Heart right ventricle (tissue), 16 donors: ENCODE measurements around the gene ROBO3. TPM values are rescaled to one million over a fixed set of nuclear protein-coding genes. Genes with fewer than 3 reads are reported as not detected.

Source experiments
- ATAC-seq, 8 donors: fragments of 200-7000 bp; cut with Tn5 transposase; one replicate each; pipeline ENCODE4 v1.9.1; 2020; ENCODE audit warnings: mild to moderate bottlenecking in 8 of 8, moderate library complexity in 8 of 8, moderate number of reproducible peaks in 1 of 8
- DNase-seq, 2 donors: peaks; one replicate each; pipeline ENCODE4 v3.0.0-alpha.2; 2020
- H3K27ac ChIP-seq, 10 donors: fragments of 200-600 bp; sonication (generic) in 2 of 10; one replicate each; pipeline versions ENCODE4 v1.5.0 to v1.8.0; 2020 to 2022; ENCODE audit warnings: mild to moderate bottlenecking in 3 of 10
- H3K27me3 ChIP-seq, 7 donors: fragments of 200-600 bp; one replicate each; pipeline ENCODE4 v1.8.0; 2021 to 2022; ENCODE audit warnings: mild to moderate bottlenecking in 2 of 7
- H3K36me3 ChIP-seq, 9 donors: fragments of 200-600 bp; sonication (generic) in 1 of 9; one replicate each; pipeline versions ENCODE4 v1.5.0 to v1.8.0; 2020 to 2022; ENCODE audit warnings: mild to moderate bottlenecking in 2 of 9
- H3K4me1 ChIP-seq, 9 donors: fragments of 200-600 bp; sonication (generic) in 1 of 9; one replicate each; pipeline versions ENCODE4 v1.5.0 to v1.8.0; 2020 to 2022; ENCODE audit warnings: mild to moderate bottlenecking in 4 of 9
- H3K4me3 ChIP-seq, 10 donors: fragments of 200-600 bp; sonication (generic) in 2 of 10; one replicate each; pipeline versions ENCODE4 v1.5.0 to v1.8.0; 2020 to 2022; ENCODE audit warnings: mild to moderate bottlenecking in 7 of 10, moderate library complexity in 2 of 10
- H3K9me3 ChIP-seq, 11 donors: fragments of 200-600 bp in 10 of 11; sonication (generic) in 2 of 11; one replicate each; pipeline versions ENCODE4 v1.5.0 to v1.8.0; 2013 to 2022; ENCODE audit warnings: mild to moderate bottlenecking in 2 of 11, control low read depth in 1 of 11, moderate library complexity in 1 of 11
- CTCF ChIP-seq, 9 donors: fragments of 200-600 bp; sonication (generic) in 2 of 9; IDR thresholded peaks; one replicate each; pipeline versions ENCODE4 v1.5.0 to v1.8.0; 2021 to 2022; ENCODE audit warnings: antibody characterized with exemption in 9 of 9, mild to moderate bottlenecking in 5 of 9, moderate library complexity in 1 of 9
- WGBS, 2 donors: extraction: QIAGEN DNeasy Blood & Tissue Kit; methylation state at CpG; one replicate each; pipeline ENCODE4 v1.1.7; 2013; ENCODE audit warnings: inconsistent platforms in 1 of 2; 5-methylcytosine and 5-hydroxymethylcytosine counted together
- intact Hi-C, 10 donors: fragments of 100-400 bp; cut with DNase I; formaldehyde crosslinking; loops; one replicate each; pipeline versions ENCODE4 v1.11.1 to v1.14.2; 2022
- polyA plus RNA-seq, 2 donors: library from polyadenylated mRNA; stranded (reverse); fragments of 200-250 nt; gene quantifications; one replicate each; pipeline ENCODE4 v1.2.3, GENCODE V29; 2013
- total RNA-seq, 10 donors: library from RNA; stranded (reverse); fragmentation: NEBNext Ultra II Directional in 3 of 10; extraction: Animal tissue kit (Norgen Biotek cat#: 25700) in 3 of 10; gene quantifications; one replicate each; pipeline versions ENCODE4 v1.2.1 to v1.2.4, GENCODE V29; 2021 to 2023
- donor health status: Arrhythmogenic right ventricular cardiomyopathy.
- donor health status: ischemic (EF 13 %, LVEDD 7.1; RV severe dilation, severe dysfunction).
- donor health status: healthy with polysubstance abuse.
- donor health status: DM: no; HTN: yes; CAD: no.
- donor health status: DM: no; HTN: no; CAD: no.
- donor health status: ischemic (EF 25% LVEDD 6.9; RV normal size, moderate dysfunction).
- donor health status: ischemic (EF 25% LVEDD 5.7; RV mildly dilated, moderate dysfunction).
- donor health status: healthy.
- donor health status: DM: yes; HTN: yes; CAD: no.
- donor health status: Ischemic cardiomyopathy.
- donor health status: ischemic (EF 35%, LVEDD 5.7; RV mildly dilated, moderate dysfunction).
- donor health status: nonischemic (EF 11% LVEDD 7.7; RV severe dilation, severe dysfunction).
- donor health status: DM: yes; HTN: yes; CAD: no.
- donor health status: PGD.
- donor health status: ischemic (EF 29% LVEDD 5.4; RV normal size, mild dysfunction).
- donor health status: nonischemic (EF 23%, LVEDD 6.1; RV moderate dilation, normal function).

ROBO3 gene
- total and polyA plus RNA-seq, 12 donors, result 1.5 to 19.8 (median 4.1) TPM

GRCh38 chr11:124928942-124929665 is 63.9 kb downstream of the ROBO3 start:
- no peak for TF ChIP-seq CTCF (IDR thresholded peaks at IDR 0.05)
- peak in 3 of 8 donors; percentile 16 to 49 (median 31) for ATAC-seq
- intact Hi-C loops, result loop anchor here in 1 of 10 donors (10.0 kb wide), 1 partner anchor 54 kb away; no protein-coding TSS in a partner anchor
- Histone ChIP-seq H3K27me3 (no peaks in the 10 kb centered on the region), H3K9me3 (no peaks in the 10 kb centered on the region), H3K36me3 (no peaks in the 10 kb centered on the region), H3K4me1 (peaks cover 0 to 4% (median 0%) of the 10 kb centered on the region in 9 donors), H3K27ac (no peak overlapping the region), H3K4me3 (no peak overlapping the region)
- DNase-seq, result no peak
- WGBS, 2 donors, result 41 to 43% methylated on average over 4 of the region's 4 CpGs

- intact Hi-C loops, result no loop called here
Measured at GRCh38 chr11:124930799-124931198, 65.6 kb downstream of the ROBO3 start.

More at GRCh38 chr11:124930799-124931198, 65.6 kb downstream of the ROBO3 start:
- Histone ChIP-seq H3K27ac (no peak overlapping the region), H3K4me3 (no peak overlapping the region), H3K27me3 (peaks cover 0 to 6% (median 0%) of the 10 kb centered on the region in 7 donors), H3K36me3 (no peaks in the 10 kb centered on the region), H3K9me3 (no peaks in the 10 kb centered on the region), H3K4me1 (peaks cover 0 to 4% (median 0%) of the 10 kb centered on the region in 9 donors)
- TF ChIP-seq CTCF (IDR thresholded peaks at IDR 0.05), result no peak
- 80 to 81% methylated on average over 3 of the region's 3 CpGs for WGBS, 2 donors
- ATAC-seq (no peak), DNase-seq (no peak)

Other genes starting within 250 kb of the ROBO3 start
- gene TBRG1, start 242.6 kb upstream of the ROBO3 start, total RNA-seq, result 10 to 100 TPM; 16.4 to 21.5 (median 19.2) TPM
- 10 to 100 TPM; 19.1 to 19.2 TPM for gene TBRG1, start 242.6 kb upstream of the ROBO3 start, polyA plus RNA-seq
- 10 to 100 TPM; 67.0 to 92.9 (median 74.3) TPM for gene SIAE, start 191.7 kb upstream of the ROBO3 start, total RNA-seq
- gene SIAE, start 191.7 kb upstream of the ROBO3 start, polyA plus RNA-seq, result 10 to 100 TPM; 17.9 to 78.0 TPM
- gene SPA17, start 191.5 kb upstream of the ROBO3 start, total RNA-seq, result 1 to 10 TPM in 9 of 10 donors, under 1 TPM in 1; 0.62 to 4.9 (median 2.0) TPM
- 1 to 10 TPM; 4.4 to 4.8 TPM for gene SPA17, start 191.5 kb upstream of the ROBO3 start, polyA plus RNA-seq
- 1 to 10 TPM; 1.5 to 7.8 (median 4.1) TPM for gene NRGN, start 125.5 kb upstream of the ROBO3 start, total RNA-seq
- 10 to 100 TPM in 1 of 2 donors, 1 to 10 TPM in 1; 7.3 to 26.0 TPM for gene NRGN, start 125.5 kb upstream of the ROBO3 start, polyA plus RNA-seq
- gene VSIG2, start 113.2 kb upstream of the ROBO3 start, total RNA-seq, result 1 to 10 TPM in 5 of 10 donors, under 1 TPM in 5; 0.72 to 2.2 (median 1.1) TPM
- gene VSIG2, start 113.2 kb upstream of the ROBO3 start, polyA plus RNA-seq, result 1 to 10 TPM in 1 of 2 donors, under 1 TPM in 1; 0.55 to 2.3 TPM
- gene ESAM, start 103.1 kb upstream of the ROBO3 start, total RNA-seq, result 10 to 100 TPM; 25.3 to 66.4 (median 44.8) TPM
- gene ESAM, start 103.1 kb upstream of the ROBO3 start, polyA plus RNA-seq, result 10 to 100 TPM; 47.2 to 88.1 TPM
- 1 to 10 TPM; 2.4 to 4.6 (median 3.1) TPM for gene MSANTD2, start 65.0 kb upstream of the ROBO3 start, total RNA-seq
- gene MSANTD2, start 65.0 kb upstream of the ROBO3 start, polyA plus RNA-seq, result 10 to 100 TPM in 1 of 2 donors, 1 to 10 TPM in 1; 3.5 to 15.9 TPM
- gene ROBO4, start 32.4 kb downstream of the ROBO3 start, total RNA-seq, result 10 to 100 TPM; 14.2 to 42.6 (median 22.0) TPM
- 10 to 100 TPM; 17.9 to 39.1 TPM for gene ROBO4, start 32.4 kb downstream of the ROBO3 start, polyA plus RNA-seq
- gene HEPN1, start 53.8 kb downstream of the ROBO3 start, total RNA-seq, result not detected
- under 1 TPM in 1 of 2 donors, not detected in 1; 0.03 TPM for gene HEPN1, start 53.8 kb downstream of the ROBO3 start, polyA plus RNA-seq
- 1 to 10 TPM in 1 of 10 donors, under 1 TPM in 7, not detected in 2; 0.12 to 1.3 (median 0.35) TPM for gene HEPACAM, start 70.6 kb downstream of the ROBO3 start, total RNA-seq
- gene HEPACAM, start 70.6 kb downstream of the ROBO3 start, polyA plus RNA-seq, result under 1 TPM; 0.22 to 0.52 TPM
- gene CCDC15, start 88.8 kb downstream of the ROBO3 start, total RNA-seq, result under 1 TPM; 0.07 to 0.83 (median 0.20) TPM
- gene CCDC15, start 88.8 kb downstream of the ROBO3 start, polyA plus RNA-seq, result under 1 TPM; 0.10 to 0.44 TPM
- 10 to 100 TPM in 1 of 10 donors, 1 to 10 TPM in 7, under 1 TPM in 2; 0.74 to 10.5 (median 1.7) TPM for gene SLC37A2, start 197.9 kb downstream of the ROBO3 start, total RNA-seq
- under 1 TPM; 0.74 to 0.88 TPM for gene SLC37A2, start 197.9 kb downstream of the ROBO3 start, polyA plus RNA-seq
- gene TMEM218, start 246.2 kb downstream of the ROBO3 start, total RNA-seq, result 1 to 10 TPM; 4.5 to 7.8 (median 6.7) TPM
- 10 to 100 TPM in 1 of 2 donors, 1 to 10 TPM in 1; 7.6 to 17.1 TPM for gene TMEM218, start 246.2 kb downstream of the ROBO3 start, polyA plus RNA-seq